Mucosa of descending colon (tissue), 3 donors: ENCODE data around the gene ARHGEF26. TPM values are rescaled to one million over a fixed set of nuclear protein-coding genes. Genes with fewer than 3 reads are reported as not detected.

Experiments used
- ATAC-seq: fragments of 200-7000 bp; cut with Tn5 transposase; one replicate; pipeline ENCODE4 v1.9.1; 2020; ENCODE audit warnings: mild to moderate bottlenecking, moderate library complexity
- DNase-seq, 3 donors: peaks; one replicate each; pipeline ENCODE4 v3.0.0-alpha.2; 2020
- H3K36me3 ChIP-seq: fragments of 200-600 bp; one replicate; pipeline ENCODE4 v1.8.0; 2021; ENCODE audit warnings: low read depth, mild to moderate bottlenecking
- H3K4me1 ChIP-seq: fragments of 200-600 bp; one replicate; pipeline ENCODE4 v1.8.0; 2021; ENCODE audit warnings: low read depth, mild to moderate bottlenecking
- H3K4me3 ChIP-seq: fragments of 200-600 bp; one replicate; pipeline ENCODE4 v1.8.0; 2021; ENCODE audit warnings: mild to moderate bottlenecking
- H3K9me3 ChIP-seq: fragments of 200-600 bp; one replicate; pipeline ENCODE4 v1.8.0; 2021; ENCODE audit warnings: mild to moderate bottlenecking
- CTCF ChIP-seq: fragments of 200-600 bp; IDR thresholded peaks from one replicate; pipeline ENCODE4 v1.8.0; 2022; ENCODE audit warnings: antibody characterized with exemption, mild to moderate bottlenecking
- intact Hi-C, 2 donors: fragments of 100-400 bp; cut with DNase I in 1 of 2; cut with micrococcal nuclease in 1 of 2; formaldehyde crosslinking; loops; one replicate each; pipeline versions ENCODE4 v1.11.0 to v1.11.1; 2022; cut with DNase I, micrococcal nuclease
- total RNA-seq, 3 donors: library from RNA; stranded (reverse); fragmentation: NEBNext Ultra II Directional in 2 of 3; extraction: Animal tissue kit (Norgen Biotek cat#: 25700) in 2 of 3; gene quantifications; one replicate each; pipeline versions ENCODE4 v1.2.1 to v1.2.4, GENCODE V29; 2021 to 2023
- donor health status: DM: no; HTN: no; CAD: no; lungs with moderate emphysema.
- donor health status: DM: no; HTN: no; CAD: no.
- donor health status: DM: no; HTN: yes; CAD: no.

ARHGEF26 gene
- total RNA-seq, 3 donors from 2014 or later, result 3.0 to 46.4 (median 6.8) TPM

- no peak for DNase-seq
- H3K36me3 ChIP-seq, result no peaks in the 10 kb centered on the region
- H3K9me3 ChIP-seq, result no peaks in the 10 kb centered on the region
- no peak overlapping the region for H3K4me3 ChIP-seq
- intact Hi-C loops, result no loop called here
- no peak for ATAC-seq
- no peaks in the 10 kb centered on the region for H3K4me1 ChIP-seq
- no peak for TF ChIP-seq CTCF
Observed at GRCh38 chr3:154182322-154182922, 61.2 kb downstream of the ARHGEF26 start.

GRCh38 chr3:154182975-154183374 is 61.8 kb downstream of the ARHGEF26 start:
- ATAC-seq, result no peak
- TF ChIP-seq CTCF, result no peak
- H3K36me3 ChIP-seq, result no peaks in the 10 kb centered on the region

GRCh38 chr3:154184582-154184981 is 63.4 kb downstream of the ARHGEF26 start:
- Histone ChIP-seq H3K4me1 (no peaks in the 10 kb centered on the region), H3K4me3 (no peak overlapping the region), H3K36me3 (no peaks in the 10 kb centered on the region), H3K9me3 (no peaks in the 10 kb centered on the region)
- peak; percentile 72 for ATAC-seq
- intact Hi-C loops, result no loop called here
- peak in 2 of 3 donors; percentile 25 to 47 for DNase-seq
- no peak for TF ChIP-seq CTCF

More at GRCh38 chr3:154182975-154183374, 61.8 kb downstream of the ARHGEF26 start:
- intact Hi-C loops, result no loop called here
- H3K4me3 ChIP-seq, result no peak overlapping the region
- no peaks in the 10 kb centered on the region for H3K9me3 ChIP-seq
- no peak for DNase-seq
- H3K4me1 ChIP-seq, result no peaks in the 10 kb centered on the region

- ATAC-seq, result no peak
- Histone ChIP-seq H3K4me1 (no peaks in the 10 kb centered on the region), H3K36me3 (no peaks in the 10 kb centered on the region), H3K9me3 (no peaks in the 10 kb centered on the region), H3K4me3 (no peak overlapping the region)
- intact Hi-C loops, result no loop called here
- TF ChIP-seq CTCF, result no peak
- DNase-seq, result no peak
Observed at GRCh38 chr3:154188437-154188836, 67.2 kb downstream of the ARHGEF26 start.

- intact Hi-C loops, result no loop called here
- no peak for DNase-seq
- Histone ChIP-seq H3K9me3 (no peaks in the 10 kb centered on the region), H3K4me1 (no peaks in the 10 kb centered on the region), H3K36me3 (no peaks in the 10 kb centered on the region), H3K4me3 (no peak overlapping the region)
- TF ChIP-seq CTCF, result no peak
- no peak for ATAC-seq
Observed at GRCh38 chr3:154188846-154189245, 67.7 kb downstream of the ARHGEF26 start.

GRCh38 chr3:154191520-154191919 is 70.3 kb downstream of the ARHGEF26 start:
- DNase-seq, result no peak
- Histone ChIP-seq H3K4me1 (no peaks in the 10 kb centered on the region), H3K36me3 (no peaks in the 10 kb centered on the region), H3K9me3 (no peaks in the 10 kb centered on the region), H3K4me3 (no peak overlapping the region)
- no peak for TF ChIP-seq CTCF
- no peak for ATAC-seq
- intact Hi-C loops, result no loop called here
